ENCODE results near the gene DMD.

DNA sequence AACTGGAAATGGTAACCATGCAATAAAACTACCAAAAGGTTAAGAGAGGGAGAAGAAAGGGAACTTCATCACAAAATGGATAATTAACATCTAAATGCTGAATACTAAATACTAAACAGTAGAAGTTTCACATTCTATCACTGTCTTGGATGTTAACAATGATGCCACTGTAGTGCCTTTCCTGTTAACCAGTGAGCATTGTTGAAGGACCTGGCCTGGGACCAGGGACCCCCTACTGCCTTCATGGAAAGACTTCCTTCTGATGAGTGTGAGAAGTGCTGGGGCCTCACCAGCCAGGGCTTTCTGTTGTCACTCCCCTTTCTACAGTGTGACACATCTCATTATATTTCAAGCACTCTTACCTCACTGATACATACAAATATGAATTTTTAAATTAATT, 1400.2 kb downstream of the DMD start:
- TF ChIP-seq, protein P1, sequence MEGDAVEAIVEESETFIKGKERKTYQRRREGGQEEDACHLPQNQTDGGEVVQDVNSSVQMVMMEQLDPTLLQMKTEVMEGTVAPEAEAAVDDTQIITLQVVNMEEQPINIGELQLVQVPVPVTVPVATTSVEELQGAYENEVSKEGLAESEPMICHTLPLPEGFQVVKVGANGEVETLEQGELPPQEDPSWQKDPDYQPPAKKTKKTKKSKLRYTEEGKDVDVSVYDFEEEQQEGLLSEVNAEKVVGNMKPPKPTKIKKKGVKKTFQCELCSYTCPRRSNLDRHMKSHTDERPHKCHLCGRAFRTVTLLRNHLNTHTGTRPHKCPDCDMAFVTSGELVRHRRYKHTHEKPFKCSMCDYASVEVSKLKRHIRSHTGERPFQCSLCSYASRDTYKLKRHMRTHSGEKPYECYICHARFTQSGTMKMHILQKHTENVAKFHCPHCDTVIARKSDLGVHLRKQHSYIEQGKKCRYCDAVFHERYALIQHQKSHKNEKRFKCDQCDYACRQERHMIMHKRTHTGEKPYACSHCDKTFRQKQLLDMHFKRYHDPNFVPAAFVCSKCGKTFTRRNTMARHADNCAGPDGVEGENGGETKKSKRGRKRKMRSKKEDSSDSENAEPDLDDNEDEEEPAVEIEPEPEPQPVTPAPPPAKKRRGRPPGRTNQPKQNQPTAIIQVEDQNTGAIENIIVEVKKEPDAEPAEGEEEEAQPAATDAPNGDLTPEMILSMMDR (IDR thresholded peaks at IDR 0.05; ENCODE audit: low read length) = no peak
- TF ChIP-seq EZH2 (optimal IDR thresholded peaks at IDR 0.05; ENCODE audit: low read depth, low read length) = no peak

Data from MM.1S (cell line).